ENCODE data around the gene SERPINA3. TPM values are rescaled to one million over a fixed set of nuclear protein-coding genes. Genes with fewer than 3 reads are reported as not detected.

Gene SERPINA3
- total and polyA plus RNA-seq, 8 donors = 1,011 to 4,136 (median 2,518) TPM

DNA sequence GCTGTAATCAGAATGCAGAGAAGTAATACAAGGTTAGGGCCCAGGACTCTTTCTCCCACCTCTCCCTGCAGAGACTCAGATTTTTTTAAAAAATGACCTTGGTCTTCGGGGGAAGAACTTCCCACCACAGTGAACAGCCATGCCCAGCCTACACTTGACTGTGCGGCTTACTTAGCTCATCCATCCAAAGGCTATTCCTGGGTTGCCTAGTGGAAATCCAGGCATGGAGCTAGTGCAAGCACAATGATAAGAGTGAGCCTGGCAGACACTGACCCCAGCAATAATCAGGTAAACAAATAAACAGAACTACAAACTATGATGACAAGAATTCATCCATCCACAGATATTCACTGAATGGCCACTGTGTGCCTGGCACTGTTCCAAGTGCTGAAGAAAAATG is 16.3 kb upstream of the SERPINA3 start:
- H3K4me1 ChIP-seq = peaks cover 37 to 52% (median 51%) of the 10 kb centered on the region in 3 donors
- FAIRE-seq (no peak), ATAC-seq (no peak), DNase-seq (no peak)
- 65 to 69% methylated on average over 2 of the region's 2 CpGs for WGBS, 2 donors
- H3K27ac ChIP-seq = no peak overlapping the region
- intact Hi-C loops (cut with DNase I) = no loop called here
- no peaks in the 10 kb centered on the region for H3K27me3 ChIP-seq
- TF ChIP-seq CTCF (IDR thresholded peaks at IDR 0.05) = no peak
- no peaks in the 10 kb centered on the region for H3K9me3 ChIP-seq
- peaks cover 0 to 4% (median 0%) of the 10 kb centered on the region in 3 donors for H3K36me3 ChIP-seq
- H3K4me3 ChIP-seq = no peak overlapping the region

- Histone ChIP-seq H3K4me1 (peaks cover 37 to 54% (median 53%) of the 10 kb centered on the region in 3 donors), H3K27me3 (no peaks in the 10 kb centered on the region), H3K27ac (peak overlapping the region in 1 of 4 donors; percentile 93), H3K9me3 (no peaks in the 10 kb centered on the region), H3K36me3 (peaks cover 0 to 4% (median 0%) of the 10 kb centered on the region in 3 donors), H3K4me3 (no peak overlapping the region)
- no peak for DNase-seq
- FAIRE-seq = no peak
- ATAC-seq = no peak
- TF ChIP-seq CTCF (IDR thresholded peaks at IDR 0.05) = no peak
- intact Hi-C loops (cut with DNase I) = no loop called here
- 88 to 96% methylated on average over 9 of the region's 9 CpGs for WGBS, 2 donors
Observed at GRCh38 chr14:94596361-94596760, 15.8 kb upstream of the SERPINA3 start.

DNA sequence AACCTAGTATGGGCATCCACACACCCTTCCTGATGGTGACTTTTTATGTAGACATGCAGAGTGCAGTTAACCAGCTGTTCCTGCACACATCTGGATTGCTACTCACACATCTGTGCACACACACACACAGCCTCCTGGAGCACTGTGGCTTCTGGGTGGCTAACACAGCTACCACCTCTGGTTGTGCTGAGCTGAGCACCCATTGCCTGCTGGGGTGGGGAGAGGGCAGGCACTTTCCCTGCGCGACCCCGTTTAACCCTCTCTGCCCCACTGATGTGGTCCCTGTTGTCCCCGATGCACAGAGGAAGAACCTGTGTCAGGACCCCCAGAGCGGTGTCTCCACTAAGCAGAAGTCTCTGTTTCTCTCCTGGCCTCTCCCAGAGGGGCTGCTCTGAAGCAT is 14.4 kb upstream of the SERPINA3 start:
- ATAC-seq (no peak), DNase-seq (no peak), FAIRE-seq (no peak)
- Histone ChIP-seq H3K4me1 (peaks cover 37 to 62% (median 53%) of the 10 kb centered on the region in 3 donors), H3K9me3 (no peaks in the 10 kb centered on the region), H3K27me3 (no peaks in the 10 kb centered on the region), H3K36me3 (no peaks in the 10 kb centered on the region), H3K4me3 (peak overlapping the region in 1 of 4 donors; percentile 26), H3K27ac (peak overlapping the region; percentile 89 to 95 (median 94))
- no peak for TF ChIP-seq CTCF (IDR thresholded peaks at IDR 0.05)
- WGBS, 2 donors = 62 to 65% methylated on average over 5 of the region's 5 CpGs
- intact Hi-C loops (cut with DNase I) = no loop called here

DNA sequence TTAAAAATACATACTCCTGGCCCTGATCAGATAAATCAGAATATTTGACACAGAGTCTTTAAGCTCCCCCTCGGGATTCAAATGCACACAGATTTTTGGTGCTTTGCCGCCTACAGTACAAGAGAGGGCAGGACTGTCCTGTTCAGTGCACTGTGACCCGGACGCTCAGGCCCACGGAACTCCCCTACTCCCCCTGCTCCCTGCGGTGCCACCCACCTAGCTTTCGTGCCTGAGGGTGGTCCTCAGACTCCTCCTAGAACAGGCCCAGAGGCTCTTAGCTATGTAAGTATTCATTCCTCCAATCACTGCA is 13.7 kb upstream of the SERPINA3 start:
- DNase-seq (peak in 1 of 6 donors; percentile 45), ATAC-seq (peak in 2 of 4 donors; percentile 0 to 1), FAIRE-seq (no peak)
- TF ChIP-seq CTCF (IDR thresholded peaks at IDR 0.05) = no peak
- Histone ChIP-seq H3K4me3 (peak overlapping the region in 2 of 4 donors; percentile 10 to 26), H3K9me3 (no peaks in the 10 kb centered on the region), H3K27me3 (no peaks in the 10 kb centered on the region), H3K27ac (peak overlapping the region; percentile 89 to 95 (median 94)), H3K4me1 (peaks cover 37 to 55% (median 46%) of the 10 kb centered on the region in 3 donors), H3K36me3 (no peaks in the 10 kb centered on the region)
- WGBS, 2 donors = 59% methylated on average over 7 of the region's 7 CpGs
- intact Hi-C loops (cut with DNase I) = no loop called here

GRCh38 chr14:94598816-94599655 is 13.2 kb upstream of the SERPINA3 start:
- peak overlapping the region; percentile 89 to 95 (median 94) for H3K27ac ChIP-seq
- 16 to 24% methylated on average over 11 of the region's 11 CpGs for WGBS, 2 donors

More at GRCh38 chr14:94598816-94599655, 13.2 kb upstream of the SERPINA3 start:
- no peaks in the 10 kb centered on the region for H3K36me3 ChIP-seq
- DNase-seq (peak; percentile 89 to 96 (median 94)), FAIRE-seq (no peak), ATAC-seq (peak; percentile 82 to 88 (median 85))
- peaks cover 33 to 49% (median 40%) of the 10 kb centered on the region in 3 donors for H3K4me1 ChIP-seq
- H3K9me3 ChIP-seq = no peaks in the 10 kb centered on the region
- H3K27me3 ChIP-seq = no peaks in the 10 kb centered on the region
- H3K4me3 ChIP-seq = peak overlapping the region in 2 of 4 donors; percentile 10 to 26
- TF ChIP-seq CTCF (IDR thresholded peaks at IDR 0.05) = peak in 3 of 4 donors; percentile 4 to 33 (median 26)
- intact Hi-C loops (cut with DNase I) = no loop called here

Data from pancreas (tissue), 10 donors.